Uterus (tissue), 4 donors: ENCODE data around the gene SPEG. TPM values are rescaled to one million over a fixed set of nuclear protein-coding genes. Genes with fewer than 3 reads are reported as not detected.

Experiments used
- DNase-seq, 2 donors: peaks; one replicate each; pipeline ENCODE4 v3.0.0-alpha.2; 2019 to 2020
- H3K27ac ChIP-seq, 2 donors: fragments of 200-600 bp; sonication (generic); 1 replicate in 1 of 2; 2 replicates in 1 of 2; pipeline ENCODE4 v1.5.1; 2016 to 2018
- H3K27me3 ChIP-seq, 2 donors: fragments of 200-600 bp; sonication (generic); one replicate each; pipeline ENCODE4 v1.5.1; 2018 to 2019; ENCODE audit warnings: control low read depth in 1 of 2
- H3K36me3 ChIP-seq, 2 donors: fragments of 200-600 bp; sonication (generic); one replicate each; pipeline ENCODE4 v1.5.1; 2019; ENCODE audit warnings: control low read depth in 1 of 2
- H3K4me1 ChIP-seq, 2 donors: fragments of 200-600 bp; sonication (generic); one replicate each; pipeline ENCODE4 v1.5.1; 2018 to 2019; ENCODE audit warnings: control low read depth in 1 of 2
- H3K4me3 ChIP-seq, 2 donors: fragments of 200-600 bp; sonication (generic); 1 replicate in 1 of 2; 2 replicates in 1 of 2; pipeline ENCODE4 v1.5.1; 2018 to 2019; ENCODE audit warnings: mild to moderate bottlenecking in 1 of 2
- H3K9me3 ChIP-seq, 2 donors: fragments of 200-600 bp; sonication (generic); one replicate each; pipeline ENCODE4 v1.5.1; 2019; ENCODE audit warnings: control low read depth in 1 of 2
- CTCF ChIP-seq, 4 experiments: fragments of 200-600 bp in 2 of 4; fragments of 450-650 bp in 2 of 4; sonication (generic) in 2 of 4; IDR thresholded peaks; one replicate each; pipeline ENCODE4 v1.5.1; 2016 to 2019; ENCODE audit warnings: antibody characterized with exemption in 4 of 4, mild to moderate bottlenecking in 2 of 4, moderate library complexity in 1 of 4
- POLR2A ChIP-seq, 2 donors: fragments of 450-650 bp; IDR thresholded peaks; one replicate each; pipeline ENCODE4 v1.6.1; 2016; ENCODE audit warnings: antibody characterized with exemption in 2 of 2, mild to moderate bottlenecking in 1 of 2, moderate library complexity in 1 of 2
- intact Hi-C: fragments of 100-400 bp; cut with DNase I; formaldehyde crosslinking; loops from one replicate; pipeline ENCODE4 v1.15.1; 2023; ENCODE audit warnings: low total_unique reads
- total RNA-seq, 4 donors: library from RNA; depleted of rRNA in 3 of 4; stranded (reverse); fragments of >200 nt in 3 of 4; gene quantifications; one replicate each; pipeline versions ENCODE4 v1.1.0 to v1.2.4, GENCODE V29; 2014 to 2023
- donor health status: DM: yes; HTN: yes; CAD: no.

The SPEG gene
- total RNA-seq, 4 donors from 2014 or later, result 22.9 to 318 (median 36.1) TPM

GRCh38 chr2:219543596-219544358 lies 109.1 kb downstream of the SPEG start, which contains the start of the genes CHPF and TMEM198:
Gene CHPF (minus strand): TSS chr2:219543809. CDS start chr2:219543538, 271 bp downstream.
Gene TMEM198 (plus strand): TSS chr2:219544028. CDS start chr2:219544728, 700 bp downstream.
- H3K27ac ChIP-seq, result peak within 1 kb of the TSS; percentile 83 to 90
- no peaks in the 10 kb centered on the region for H3K9me3 ChIP-seq
- intact Hi-C loops, result no loop called here
- peak within 1 kb of the TSS; percentile 39 to 59 for H3K4me3 ChIP-seq
- peaks cover 0 to 5% of the 10 kb centered on the region in 2 donors for H3K4me1 ChIP-seq
- no peaks in the 10 kb centered on the region for H3K27me3 ChIP-seq
- DNase-seq, result peak; percentile 98 to 99
- no peaks in the 10 kb centered on the region for H3K36me3 ChIP-seq
- TF ChIP-seq POLR2A (IDR thresholded peaks at IDR 0.05), result peak; percentile 37 to 68
- peak in 1 of 4 experiments; percentile 7 for TF ChIP-seq CTCF (IDR thresholded peaks at IDR 0.05)

GRCh38 chr2:219544567-219544966 lies 109.9 kb downstream of the SPEG start:
- intact Hi-C loops, result no loop called here

GRCh38 chr2:219545295-219545942 lies 110.8 kb downstream of the SPEG start:
- Histone ChIP-seq H3K9me3 (no peaks in the 10 kb centered on the region), H3K36me3 (no peaks in the 10 kb centered on the region), H3K4me3 (no peak overlapping the region), H3K27ac (no peak overlapping the region), H3K27me3 (no peaks in the 10 kb centered on the region), H3K4me1 (peaks cover 0 to 5% of the 10 kb centered on the region in 2 donors)
- intact Hi-C loops, result no loop called here
- no peak for DNase-seq
- no peak for TF ChIP-seq POLR2A (IDR thresholded peaks at IDR 0.05)
- TF ChIP-seq CTCF (IDR thresholded peaks at IDR 0.05), result no peak

More at GRCh38 chr2:219544567-219544966, 109.9 kb downstream of the SPEG start:
- H3K36me3 ChIP-seq, result no peaks in the 10 kb centered on the region
- peak overlapping the region in 1 of 2 donors; percentile 90 for H3K27ac ChIP-seq
- no peaks in the 10 kb centered on the region for H3K27me3 ChIP-seq
- DNase-seq, result no peak
- no peak for TF ChIP-seq POLR2A (IDR thresholded peaks at IDR 0.05)
- TF ChIP-seq CTCF (IDR thresholded peaks at IDR 0.05), result no peak
- H3K4me1 ChIP-seq, result peaks cover 0 to 5% of the 10 kb centered on the region in 2 donors
- no peaks in the 10 kb centered on the region for H3K9me3 ChIP-seq
- H3K4me3 ChIP-seq, result peak overlapping the region; percentile 39 to 59

- Histone ChIP-seq H3K4me3 (no peak overlapping the region), H3K27ac (no peak overlapping the region), H3K27me3 (no peaks in the 10 kb centered on the region), H3K9me3 (no peaks in the 10 kb centered on the region), H3K4me1 (peaks cover 0 to 5% of the 10 kb centered on the region in 2 donors), H3K36me3 (no peaks in the 10 kb centered on the region)
- no peak for DNase-seq
- TF ChIP-seq CTCF (IDR thresholded peaks at IDR 0.05) (no peak), POLR2A (IDR thresholded peaks at IDR 0.05) (no peak)
- intact Hi-C loops, result no loop called here
Observed at GRCh38 chr2:219545943-219546352, 111.3 kb downstream of the SPEG start.

- no peak overlapping the region for H3K4me3 ChIP-seq
- H3K27ac ChIP-seq, result no peak overlapping the region
- DNase-seq, result no peak
- H3K4me1 ChIP-seq, result peaks cover 0 to 12% of the 10 kb centered on the region in 2 donors
- no peaks in the 10 kb centered on the region for H3K9me3 ChIP-seq
- intact Hi-C loops, result no loop called here
- H3K36me3 ChIP-seq, result no peaks in the 10 kb centered on the region
- H3K27me3 ChIP-seq, result no peaks in the 10 kb centered on the region
- TF ChIP-seq CTCF (IDR thresholded peaks at IDR 0.05), result no peak
- TF ChIP-seq POLR2A (IDR thresholded peaks at IDR 0.05), result no peak
Observed at GRCh38 chr2:219547621-219548020, 113.0 kb downstream of the SPEG start.
